Aorta (tissue), 5 donors: ENCODE measurements around the gene CELF2. TPM values are rescaled to one million over a fixed set of nuclear protein-coding genes. Genes with fewer than 3 reads are reported as not detected.

ENCODE experiments used
- ATAC-seq: fragments of 200-7000 bp; cut with Tn5 transposase; one replicate; pipeline ENCODE4 v1.9.1; 2022; ENCODE audit warnings: moderate library complexity; ENCODE audit not compliant: low FRiP score
- DNase-seq, 2 donors: peaks; one replicate each; pipeline ENCODE4 v3.0.0-alpha.2; 2020
- H3K27ac ChIP-seq, 2 donors: one replicate each; pipeline ENCODE4 v1.5.1; 2013; ENCODE audit warnings: low read length in 2 of 2, mild to moderate bottlenecking in 2 of 2, moderate library complexity in 2 of 2, control low read depth in 1 of 2, inconsistent platforms in 1 of 2, low read depth in 1 of 2
- H3K27me3 ChIP-seq, 2 donors: one replicate each; pipeline ENCODE4 v1.6.1; 2013; ENCODE audit warnings: control low read depth in 1 of 2, low read length in 1 of 2, mild to moderate bottlenecking in 1 of 2, moderate library complexity in 1 of 2; ENCODE audit not compliant: insufficient read depth in 2 of 2, control insufficient read depth in 1 of 2
- H3K36me3 ChIP-seq, 2 donors: one replicate each; pipeline ENCODE4 v1.6.1; 2013; ENCODE audit warnings: control low read depth in 1 of 2, low read length in 1 of 2, mild to moderate bottlenecking in 1 of 2; ENCODE audit not compliant: insufficient read depth in 2 of 2, control insufficient read depth in 1 of 2
- H3K4me1 ChIP-seq, 2 donors: one replicate each; pipeline ENCODE4 v1.6.1; 2013; ENCODE audit warnings: low read length in 2 of 2, control low read depth in 1 of 2, mild to moderate bottlenecking in 1 of 2, moderate library complexity in 1 of 2; ENCODE audit not compliant: insufficient read depth in 2 of 2, control insufficient read depth in 1 of 2
- H3K4me3 ChIP-seq, 2 donors: one replicate each; pipeline ENCODE4 v1.5.1; 2013; ENCODE audit warnings: low read length in 2 of 2, control low read depth in 1 of 2, mild to moderate bottlenecking in 1 of 2
- H3K9me3 ChIP-seq: one replicate; pipeline ENCODE4 v1.6.1; 2013; ENCODE audit warnings: mild to moderate bottlenecking, low read length; ENCODE audit not compliant: control insufficient read depth
- WGBS, 2 donors: extraction: QIAGEN DNeasy Blood & Tissue Kit; methylation state at CpG; one replicate each; pipeline ENCODE4 v1.1.7; 2013; 5-methylcytosine and 5-hydroxymethylcytosine counted together
- intact Hi-C, 2 donors: fragments of 100-400 bp; cut with DNase I; formaldehyde crosslinking; loops; one replicate each; pipeline versions ENCODE4 v1.14.2 to v1.15.0; 2022
- polyA plus RNA-seq, 2 donors: library from polyadenylated mRNA; stranded (reverse); fragments of 200-250 nt; gene quantifications; one replicate each; pipeline ENCODE4 v1.2.3, GENCODE V29; 2013
- total RNA-seq, 2 donors: library from RNA; stranded (reverse); fragmentation: NEBNext Ultra II Directional; extraction: Animal tissue kit (Norgen Biotek cat#: 25700); gene quantifications; one replicate each; pipeline ENCODE4 v1.2.1, GENCODE V29; 2021
- donor health status: healthy with polysubstance abuse.
- donor health status: Bipolar disorder and iron deficiency.
- donor health status: DM: no; HTN: no; CAD: no.
- donor health status: DM: no; HTN: no; CAD: no.
- donor health status: DM: yes; HTN: yes; CAD: no.

Gene CELF2
- total and polyA plus RNA-seq, 4 donors: 10.9 to 55.4 (median 36.4) TPM

DNA sequence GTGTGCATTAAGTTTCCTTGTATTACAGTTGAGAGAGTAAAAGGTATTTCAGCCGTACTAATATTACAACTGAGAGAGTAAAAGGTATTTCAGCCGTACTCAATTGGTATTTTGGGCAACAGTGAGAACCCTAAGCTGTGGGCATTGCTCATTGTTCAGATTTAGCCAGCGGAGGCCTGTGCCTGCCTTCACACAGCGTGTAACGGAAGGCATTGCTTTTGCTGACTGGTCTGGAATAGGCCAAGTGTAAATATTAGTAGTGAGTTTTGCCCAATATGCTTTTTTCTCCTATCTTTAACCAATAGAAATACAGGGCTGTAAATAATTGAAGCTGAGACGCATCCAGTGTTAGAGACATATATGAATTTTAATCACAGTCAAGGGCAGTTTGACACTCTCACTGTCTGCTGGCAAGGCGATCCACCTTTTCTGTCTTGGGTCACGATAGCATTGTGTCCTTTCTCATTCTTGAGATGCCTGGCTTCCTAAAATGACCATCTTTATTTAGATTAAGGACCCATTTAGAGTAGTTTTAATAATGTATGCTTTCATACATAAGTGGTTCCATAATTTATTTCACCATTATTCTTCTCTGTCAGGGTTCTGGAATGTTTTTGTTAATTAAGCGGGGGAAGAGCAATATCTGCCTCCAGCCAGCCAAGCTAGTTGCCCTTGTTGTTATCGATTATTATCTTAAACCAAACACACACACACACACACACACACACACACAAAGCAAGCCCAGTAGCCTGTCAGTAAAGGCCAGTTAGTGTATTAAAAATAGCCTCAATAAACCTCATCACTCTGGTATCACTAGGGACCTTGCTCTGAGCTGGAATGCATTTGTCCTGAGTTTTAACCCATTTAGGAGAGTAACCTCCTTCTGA lies 130.7 kb downstream of the CELF2 start:
- ATAC-seq: no peak
- Histone ChIP-seq H3K27ac (no peak overlapping the region), H3K36me3 (no peaks in the 10 kb centered on the region), H3K4me1 (peaks cover 1 to 12% of the 10 kb centered on the region in 2 donors), H3K9me3 (no peaks in the 10 kb centered on the region), H3K4me3 (no peak overlapping the region), H3K27me3 (no peaks in the 10 kb centered on the region)
- intact Hi-C loops: no loop called here
- no peak for DNase-seq
- 67 to 71% methylated on average over 10 of the region's 10 CpGs for WGBS, 2 donors

DNA sequence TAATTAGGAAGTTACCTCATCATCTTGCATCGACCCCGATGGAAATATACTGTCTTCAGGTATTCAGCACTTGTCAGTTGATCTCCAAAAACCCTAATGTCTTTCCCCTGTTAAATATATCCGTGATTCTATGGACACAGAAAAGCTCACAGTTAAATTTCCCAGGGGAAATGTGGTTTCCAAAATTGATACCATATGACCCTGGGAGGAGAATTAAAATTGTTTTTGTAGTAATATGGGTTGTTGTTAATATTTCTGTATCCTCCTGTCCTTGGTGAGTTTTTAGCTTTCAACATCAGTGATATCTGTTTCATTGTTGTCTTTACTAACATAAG lies 132.1 kb downstream of the CELF2 start:
- DNase-seq: no peak
- Histone ChIP-seq H3K4me1 (peaks cover 0 to 12% of the 10 kb centered on the region in 2 donors), H3K9me3 (no peaks in the 10 kb centered on the region), H3K4me3 (no peak overlapping the region), H3K27ac (no peak overlapping the region), H3K36me3 (no peaks in the 10 kb centered on the region), H3K27me3 (no peaks in the 10 kb centered on the region)
- intact Hi-C loops: no loop called here
- 39 to 51% methylated on average over 3 of the region's 3 CpGs for WGBS, 2 donors
- ATAC-seq: no peak

DNA sequence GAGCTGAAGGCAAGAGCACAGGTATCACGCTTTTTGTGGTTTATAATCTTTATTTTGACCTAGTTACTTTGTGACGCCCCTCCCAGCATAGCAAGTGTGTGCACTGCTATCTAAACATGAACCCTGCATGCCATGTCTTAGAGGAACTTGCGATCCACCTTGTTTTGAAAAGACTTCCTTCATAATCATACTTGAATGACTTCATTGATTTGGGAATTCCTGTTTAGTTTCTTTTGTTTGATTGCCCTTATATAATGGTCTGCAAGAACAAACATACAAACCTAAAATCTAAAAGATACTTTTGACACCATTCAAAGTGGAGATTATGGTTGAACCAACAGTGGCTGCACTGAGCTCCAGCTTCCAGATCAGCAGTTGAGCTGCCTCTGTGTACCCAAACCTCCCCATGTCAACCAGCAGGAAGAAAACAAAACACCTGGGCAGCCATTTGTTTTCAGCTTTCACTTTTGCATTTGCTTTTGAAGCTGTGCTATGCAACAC lies 132.6 kb downstream of the CELF2 start:
- H3K9me3 ChIP-seq: no peaks in the 10 kb centered on the region
- intact Hi-C loops: no loop called here
- ATAC-seq (no peak), DNase-seq (no peak)
- no peaks in the 10 kb centered on the region for H3K36me3 ChIP-seq
- no peak overlapping the region for H3K27ac ChIP-seq
- no peak overlapping the region for H3K4me3 ChIP-seq
- 79 to 81% methylated on average over 3 of the region's 3 CpGs for WGBS, 2 donors
- H3K4me1 ChIP-seq: peaks cover 0 to 12% of the 10 kb centered on the region in 2 donors
- no peaks in the 10 kb centered on the region for H3K27me3 ChIP-seq

DNA sequence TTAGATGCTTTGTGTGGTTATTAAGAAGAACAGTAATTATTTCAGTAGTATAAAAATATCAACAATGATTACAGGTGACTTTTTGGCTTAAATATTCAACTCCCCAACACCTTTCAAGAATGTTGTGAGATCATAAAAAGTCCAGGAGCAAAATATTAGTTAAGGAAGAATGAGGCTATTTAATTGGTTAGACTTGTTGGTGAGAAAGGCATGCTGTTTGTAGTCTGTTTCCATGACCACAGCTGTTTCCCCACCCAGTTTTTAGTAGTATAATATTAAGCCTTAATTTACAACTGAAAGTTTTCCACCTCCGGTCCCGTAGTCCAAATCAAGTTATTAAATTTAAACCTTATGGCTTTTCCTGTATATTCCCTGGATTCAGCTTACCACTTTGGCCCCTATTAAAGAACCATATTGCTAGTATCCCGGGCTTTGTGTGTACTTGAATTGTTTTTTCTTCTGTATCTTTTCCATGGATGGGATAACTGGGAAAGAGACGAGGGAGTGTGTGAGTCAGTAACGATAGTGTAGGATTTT lies 133.3 kb downstream of the CELF2 start:
- WGBS, 2 donors: 36 to 38% methylated on average over 5 of the region's 5 CpGs
- intact Hi-C loops: no loop called here

DNA sequence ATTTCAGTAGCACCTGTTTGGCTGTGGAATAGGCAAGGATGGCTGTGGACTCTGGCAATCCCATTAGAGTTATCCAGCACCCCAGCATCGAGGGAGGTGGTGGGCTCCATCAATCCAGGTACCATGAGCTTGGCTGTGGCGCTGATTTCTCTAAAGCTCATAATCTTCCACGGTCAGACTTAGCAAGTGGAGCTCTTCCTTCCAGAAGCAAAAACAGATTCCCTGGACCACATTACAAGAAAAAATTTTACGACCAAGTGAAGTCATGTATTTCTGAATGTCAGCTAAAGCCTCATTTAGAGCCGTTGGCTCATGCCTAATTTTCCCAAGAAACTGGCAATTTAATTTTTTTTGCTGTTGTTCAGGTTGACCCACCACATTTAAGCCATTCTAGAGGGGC lies 135.1 kb downstream of the CELF2 start:
- 83 to 89% methylated on average over 5 of the region's 5 CpGs for WGBS, 2 donors
- H3K9me3 ChIP-seq: no peaks in the 10 kb centered on the region
- ATAC-seq: no peak
- H3K27me3 ChIP-seq: no peaks in the 10 kb centered on the region
- H3K4me1 ChIP-seq: peaks cover 0 to 12% of the 10 kb centered on the region in 2 donors
- H3K27ac ChIP-seq: no peak overlapping the region
- no peak overlapping the region for H3K4me3 ChIP-seq
- no peaks in the 10 kb centered on the region for H3K36me3 ChIP-seq
- intact Hi-C loops: no loop called here
- DNase-seq: no peak

More for the DNA sequence above, 133.3 kb downstream of the CELF2 start:
- H3K4me3 ChIP-seq: no peak overlapping the region
- no peaks in the 10 kb centered on the region for H3K27me3 ChIP-seq
- DNase-seq (no peak), ATAC-seq (no peak)
- no peak overlapping the region for H3K27ac ChIP-seq
- peaks cover 0 to 12% of the 10 kb centered on the region in 2 donors for H3K4me1 ChIP-seq
- H3K9me3 ChIP-seq: no peaks in the 10 kb centered on the region
- no peaks in the 10 kb centered on the region for H3K36me3 ChIP-seq

DNA sequence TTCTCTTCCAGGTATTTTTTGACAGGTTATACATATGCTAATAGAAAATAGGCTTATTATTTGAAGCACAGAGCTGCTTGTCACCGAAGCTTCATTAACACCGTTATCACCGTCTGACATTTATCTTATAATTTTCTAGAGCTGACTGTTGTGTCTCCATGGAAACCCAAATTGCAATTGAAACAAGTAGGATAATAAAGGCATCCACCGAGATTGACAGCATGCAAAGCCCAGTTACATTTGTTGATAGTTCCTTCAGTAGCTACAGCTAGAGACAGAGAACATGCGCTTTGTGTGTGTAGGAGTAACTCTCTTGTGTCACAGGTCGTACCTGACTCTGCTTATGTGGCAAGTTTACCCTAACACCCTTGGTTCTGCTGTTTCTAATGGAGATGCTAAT lies 135.6 kb downstream of the CELF2 start:
- 95 to 96% methylated on average over 6 of the region's 6 CpGs for WGBS, 2 donors
- Histone ChIP-seq H3K9me3 (no peaks in the 10 kb centered on the region), H3K27ac (no peak overlapping the region), H3K4me3 (no peak overlapping the region), H3K27me3 (no peaks in the 10 kb centered on the region), H3K36me3 (no peaks in the 10 kb centered on the region), H3K4me1 (peaks cover 0 to 12% of the 10 kb centered on the region in 2 donors)
- DNase-seq: no peak
- ATAC-seq: no peak
- intact Hi-C loops: no loop called here

DNA sequence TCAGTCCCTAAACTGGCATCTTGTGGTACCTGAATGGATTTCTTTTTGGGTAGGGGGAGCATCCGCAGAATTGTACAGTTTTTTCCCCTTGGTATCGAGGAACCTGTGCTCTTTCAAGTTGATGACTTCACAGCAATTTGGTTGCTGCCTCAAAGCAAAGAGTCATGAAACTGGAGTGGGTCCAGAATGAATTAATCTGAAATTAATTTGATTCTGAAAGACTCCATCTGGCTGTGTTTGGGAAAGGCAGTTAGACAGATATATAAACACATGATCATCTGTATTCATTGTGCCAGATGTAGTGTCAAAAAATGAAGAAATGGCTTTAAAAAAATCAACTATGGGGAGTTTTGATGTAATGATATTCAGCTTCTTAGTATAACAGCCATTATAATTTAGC lies 136.1 kb downstream of the CELF2 start:
- H3K4me1 ChIP-seq: peaks cover 0 to 12% of the 10 kb centered on the region in 2 donors
- intact Hi-C loops: no loop called here

DNA sequence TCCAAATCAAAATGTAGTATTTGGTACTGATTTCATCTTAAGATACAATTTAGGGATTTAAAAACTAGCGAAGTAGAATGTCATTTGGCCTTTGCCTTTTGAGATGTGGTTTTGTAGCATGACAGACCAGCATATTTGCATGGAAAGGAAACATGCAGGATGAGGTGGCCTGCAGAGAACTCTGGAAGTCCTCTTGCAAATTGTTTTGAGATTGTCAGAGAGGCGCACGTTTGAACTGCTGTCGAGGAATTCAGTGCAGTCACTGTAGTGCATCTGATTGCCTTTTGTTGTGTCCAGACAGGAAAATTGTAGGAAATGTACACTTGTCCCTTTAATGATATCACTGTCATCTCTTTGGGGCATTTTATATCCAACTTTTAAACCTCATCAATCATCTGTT lies 136.7 kb downstream of the CELF2 start:
- Histone ChIP-seq H3K27me3 (no peaks in the 10 kb centered on the region), H3K4me1 (peaks cover 0 to 12% of the 10 kb centered on the region in 2 donors), H3K27ac (no peak overlapping the region), H3K9me3 (no peaks in the 10 kb centered on the region), H3K36me3 (no peaks in the 10 kb centered on the region), H3K4me3 (no peak overlapping the region)
- WGBS, 2 donors: 86 to 89% methylated on average over 4 of the region's 4 CpGs
- no peak for DNase-seq
- intact Hi-C loops: no loop called here
- ATAC-seq: no peak

More for the DNA sequence above, 136.1 kb downstream of the CELF2 start:
- H3K36me3 ChIP-seq: no peaks in the 10 kb centered on the region
- H3K4me3 ChIP-seq: no peak overlapping the region
- ATAC-seq (no peak), DNase-seq (no peak)
- no peak overlapping the region for H3K27ac ChIP-seq
- no peaks in the 10 kb centered on the region for H3K9me3 ChIP-seq
- 93 to 98% methylated on average over 2 of the region's 2 CpGs for WGBS, 2 donors
- H3K27me3 ChIP-seq: no peaks in the 10 kb centered on the region
